Brain microvascular endothelial cell (primary cell): ENCODE measurements around the gene KBTBD6.
"Not testable (repeated sequence)": the region's sequence is repeated elsewhere in the genome, so short reads cannot be mapped to it uniquely, and the experiment has no call there.

Experiments used
- DNase-seq: peaks from one replicate; pipeline ENCODE4 v3.0.0-alpha.2; 2020
- H3K27ac ChIP-seq: fragments of 250-450 bp; sonication (Bioruptor Pico); 2 replicates; pipeline ENCODE4 v1.5.1; 2020; ENCODE audit warnings: mild to moderate bottlenecking, moderate library complexity
- H3K27me3 ChIP-seq: fragments of 250-450 bp; sonication (Bioruptor Pico); replicated peaks from 2 replicates; pipeline ENCODE4 v1.5.1; 2020; ENCODE audit warnings: mild to moderate bottlenecking
- H3K36me3 ChIP-seq: fragments of 250-450 bp; sonication (Bioruptor Pico); replicated peaks from 2 replicates; pipeline ENCODE4 v1.5.1; 2020; ENCODE audit warnings: mild to moderate bottlenecking
- H3K4me3 ChIP-seq: 2 replicates; pipeline ENCODE4 v1.5.1; 2011; ENCODE audit warnings: low read depth, mild to moderate bottlenecking, control low read depth, low read length, moderate library complexity
- CTCF ChIP-seq: IDR thresholded peaks from 2 replicates; pipeline ENCODE4 v1.5.1; 2011; ENCODE audit warnings: low read depth, mild to moderate bottlenecking, moderate library complexity, low read length, control low read depth, inconsistent platforms; ENCODE audit errors: missing control alignments
- in situ Hi-C: cut with HindIII; loops from 2 replicates; pipeline ENCODE4 v1.10.0; 2017; ENCODE audit warnings: low sequenced_read_pairs, low pct_ligation_motif_present

Gene KBTBD6

GRCh38 chr13:41137951-41138350, 5.3 kb upstream of the KBTBD6 start:
- Histone ChIP-seq H3K27ac (no peak overlapping the region), H3K27me3 (no peaks in the 10 kb centered on the region), H3K4me3 (no peak overlapping the region), H3K36me3 (no peaks in the 10 kb centered on the region)
- in situ Hi-C loops, result no loop called here
- peak; percentile 33 for DNase-seq
- no peak for TF ChIP-seq CTCF

- no peaks in the 10 kb centered on the region for H3K27me3 ChIP-seq
- no peak for TF ChIP-seq CTCF
- H3K36me3 ChIP-seq, result no peaks in the 10 kb centered on the region
- DNase-seq, result no peak
- H3K27ac ChIP-seq, result no peak overlapping the region
- no peak overlapping the region for H3K4me3 ChIP-seq
- in situ Hi-C loops, result no loop called here
Observed at GRCh38 chr13:41137241-41137640, 4.6 kb upstream of the KBTBD6 start.

GRCh38 chr13:41136396-41137031, 3.9 kb upstream of the KBTBD6 start:
- TF ChIP-seq CTCF, result no peak
- DNase-seq, result no peak
- in situ Hi-C loops, result no loop called here
- no peaks in the 10 kb centered on the region for H3K27me3 ChIP-seq
- no peak overlapping the region for H3K4me3 ChIP-seq
- H3K27ac ChIP-seq, result no peak overlapping the region
- no peaks in the 10 kb centered on the region for H3K36me3 ChIP-seq

- Histone ChIP-seq H3K27me3 (no peaks in the 10 kb centered on the region), H3K27ac (no peak overlapping the region), H3K36me3 (no peaks in the 10 kb centered on the region), H3K4me3 (no peak overlapping the region)
- no peak for DNase-seq
- in situ Hi-C loops, result no loop called here
- no peak for TF ChIP-seq CTCF
Observed at GRCh38 chr13:41133951-41134350, 1.3 kb upstream of the KBTBD6 start.

GRCh38 chr13:41131660-41132511, 716 bp downstream of the KBTBD6 start:
- H3K36me3 ChIP-seq, DNase-seq, H3K27me3 ChIP-seq, in situ Hi-C loops: not testable (repeated sequence)
- Histone ChIP-seq H3K27ac (peak overlapping the region; percentile 69), H3K4me3 (peak overlapping the region; percentile 74)

GRCh38 chr13:41131189-41131588, 1.4 kb downstream of the KBTBD6 start:
- H3K27ac ChIP-seq, H3K36me3 ChIP-seq, in situ Hi-C loops, H3K27me3 ChIP-seq, DNase-seq, H3K4me3 ChIP-seq: not testable (repeated sequence)
